OCI-LY7 (cell line): ENCODE measurements around the gene TSPAN10. TPM values are rescaled to one million over a fixed set of nuclear protein-coding genes. Genes with fewer than 3 reads are reported as not detected.

Experiments
- BruUV-seq: library from RNA; stranded (reverse); fragments of 400-500 nt; replicated peaks from 2 replicates; lab custom pipeline; 2021; lab: Mats Ljungman, UMichigan
- CTCF ChIA-PET: fragments of 300-600 bp; sonication (Branson Sonifier 250); formaldehyde crosslinking; loops from one replicate; lab custom pipeline; 2022; ENCODE audit warnings: antibody characterized with exemption; ENCODE audit not compliant: unreplicated experiment; lab: Charles Lee
- POLR2A ChIA-PET: fragments of 300-600 bp; sonication (Branson Sonifier 250); formaldehyde crosslinking; loops from one replicate; lab custom pipeline; 2022; ENCODE audit warnings: antibody characterized with exemption; lab: Charles Lee
- DNase-seq: peaks from one replicate; pipeline ENCODE4 v3.0.0-alpha.2; 2015; ENCODE audit warnings: low spot score
- H2AFZ ChIP-seq: fragments of 200-600 bp; sonication (generic), shearing (Covaris generic); 2 replicates; pipeline ENCODE4 v1.6.1; 2014; ENCODE audit warnings: mild to moderate bottlenecking, antibody characterized with exemption, low read length, moderate library complexity
- H3K27ac ChIP-seq: fragments of 200-600 bp; sonication (generic); 2 replicates; pipeline ENCODE4 v1.5.1; 2014; ENCODE audit warnings: mixed run types, low read depth, mild to moderate bottlenecking, moderate library complexity, low read length, inconsistent platforms; ENCODE audit not compliant: poor library complexity, severe bottlenecking
- H3K36me3 ChIP-seq: fragments of 200-600 bp; sonication (generic); 2 replicates; pipeline ENCODE4 v1.6.1; 2014; ENCODE audit warnings: mild to moderate bottlenecking, antibody characterized with exemption, low read length, moderate library complexity, mixed read lengths; ENCODE audit not compliant: insufficient read depth
- H3K4me1 ChIP-seq: fragments of 200-600 bp; sonication (generic); 2 replicates; pipeline ENCODE4 v1.5.1; 2014; ENCODE audit warnings: mild to moderate bottlenecking, low read length; ENCODE audit not compliant: insufficient read depth, poor library complexity, severe bottlenecking
- H3K4me2 ChIP-seq: fragments of 200-600 bp; sonication (generic); 2 replicates; pipeline ENCODE4 v1.6.1; 2014; ENCODE audit warnings: mild to moderate bottlenecking, low read length
- H3K4me3 ChIP-seq: fragments of 200-600 bp; sonication (generic); 2 replicates; pipeline ENCODE4 v1.5.1; 2014; ENCODE audit warnings: mild to moderate bottlenecking, low read depth, low read length; ENCODE audit not compliant: poor library complexity, severe bottlenecking
- H3K79me2 ChIP-seq: fragments of 200-600 bp; sonication (generic); 2 replicates; pipeline ENCODE4 v1.6.1; 2016; ENCODE audit warnings: low read depth, mild to moderate bottlenecking, low read length, moderate library complexity, mixed read lengths; ENCODE audit not compliant: insufficient read depth
- H3K9me2 ChIP-seq: fragments of 200-600 bp; sonication (generic); 2 replicates; pipeline ENCODE4 v1.6.1; 2016; ENCODE audit warnings: mild to moderate bottlenecking, low read length, mixed read lengths; ENCODE audit not compliant: insufficient read depth
- H3K9me3 ChIP-seq: fragments of 200-600 bp; sonication (generic); 2 replicates; pipeline ENCODE4 v1.6.1; 2014; ENCODE audit warnings: mild to moderate bottlenecking, mixed run types, low read length, mixed read lengths
- H4K20me1 ChIP-seq: fragments of 200-600 bp; sonication (generic); 2 replicates; pipeline ENCODE4 v1.6.1; 2014; ENCODE audit warnings: mild to moderate bottlenecking, antibody characterized with exemption, low read length, moderate library complexity, mixed read lengths; ENCODE audit not compliant: insufficient read depth
- EZH2phosphoT487 ChIP-seq: fragments of 200-600 bp; sonication (generic); IDR thresholded peaks from 2 replicates; pipeline ENCODE4 v1.6.1; 2018; ENCODE audit warnings: low read depth, borderline replicate concordance, mild to moderate bottlenecking, mixed run types, antibody characterized with exemption, low read length, moderate library complexity, mixed read lengths
- intact Hi-C: fragments of 100-400 bp; cut with micrococcal nuclease; formaldehyde crosslinking; loops from one replicate; pipeline ENCODE4 v1.10.0; 2022; ENCODE audit not compliant: unreplicated experiment
- total RNA-seq, 2 experiments: library from RNA; depleted of rRNA in 1 of 2; stranded (reverse); fragments of >200 nt in 1 of 2; shearing (Covaris generic) in 1 of 2; gene quantifications; 2 replicates each; pipeline ENCODE4 v1.2.3, GENCODE V29; 2014 to 2022
- TF ChIP-seq, protein P1 (sequence below): fragments of 200-600 bp; sonication (generic); conservative IDR thresholded peaks from 2 replicates; pipeline ENCODE4 v1.5.1; 2014; ENCODE audit warnings: mild to moderate bottlenecking, antibody characterized with exemption, low read length, moderate library complexity, mixed read lengths

TSPAN10 gene
- total RNA-seq, 2 experiments from 2014 or later = 0.95 to 2.4 TPM

- H4K20me1 ChIP-seq = peaks cover 13% of the 10 kb centered on the region; the same call in 1 of the 2 replicates
- peaks cover 50% of the 10 kb centered on the region for H3K79me2 ChIP-seq
- no peaks in the 10 kb centered on the region for H3K9me2 ChIP-seq
- H3K9me3 ChIP-seq = no peaks in the 10 kb centered on the region
- no peak for TF ChIP-seq EZH2phosphoT487
- TF ChIP-seq, protein P1, sequence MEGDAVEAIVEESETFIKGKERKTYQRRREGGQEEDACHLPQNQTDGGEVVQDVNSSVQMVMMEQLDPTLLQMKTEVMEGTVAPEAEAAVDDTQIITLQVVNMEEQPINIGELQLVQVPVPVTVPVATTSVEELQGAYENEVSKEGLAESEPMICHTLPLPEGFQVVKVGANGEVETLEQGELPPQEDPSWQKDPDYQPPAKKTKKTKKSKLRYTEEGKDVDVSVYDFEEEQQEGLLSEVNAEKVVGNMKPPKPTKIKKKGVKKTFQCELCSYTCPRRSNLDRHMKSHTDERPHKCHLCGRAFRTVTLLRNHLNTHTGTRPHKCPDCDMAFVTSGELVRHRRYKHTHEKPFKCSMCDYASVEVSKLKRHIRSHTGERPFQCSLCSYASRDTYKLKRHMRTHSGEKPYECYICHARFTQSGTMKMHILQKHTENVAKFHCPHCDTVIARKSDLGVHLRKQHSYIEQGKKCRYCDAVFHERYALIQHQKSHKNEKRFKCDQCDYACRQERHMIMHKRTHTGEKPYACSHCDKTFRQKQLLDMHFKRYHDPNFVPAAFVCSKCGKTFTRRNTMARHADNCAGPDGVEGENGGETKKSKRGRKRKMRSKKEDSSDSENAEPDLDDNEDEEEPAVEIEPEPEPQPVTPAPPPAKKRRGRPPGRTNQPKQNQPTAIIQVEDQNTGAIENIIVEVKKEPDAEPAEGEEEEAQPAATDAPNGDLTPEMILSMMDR = no peak
- H3K4me3 ChIP-seq = peak overlapping the region; percentile 84
- no peak overlapping the region for H2AFZ ChIP-seq
- intact Hi-C loops = loop anchor here (5.0 kb wide), 1 partner anchor 83 kb away; the partner anchor contains the start of gene FAAP100
- H3K27ac ChIP-seq = no peak overlapping the region
- POLR2A ChIA-PET = no interaction called here
- CTCF ChIA-PET = no interaction called here
- H3K4me1 ChIP-seq = peaks cover 15% of the 10 kb centered on the region
- H3K4me2 ChIP-seq = peak overlapping the region; percentile 87
- no peak for DNase-seq
- BruUV-seq = TSS peak; percentile 77
- H3K36me3 ChIP-seq = peaks cover 33% of the 10 kb centered on the region
These were observed 1.6 kb upstream of the TSPAN10 start for GRCh38 chr17:81635431-81635830.

GRCh38 chr17:81635973-81636504, 957 bp upstream of the TSPAN10 start:
- Histone ChIP-seq H3K9me3 (no peaks in the 10 kb centered on the region), H3K4me1 (peaks cover 15% of the 10 kb centered on the region), H3K36me3 (peaks cover 31% of the 10 kb centered on the region), H3K4me2 (peak overlapping the region; percentile 87), H3K4me3 (peak overlapping the region; percentile 84), H2AFZ (peak overlapping the region; percentile 24; the same call in 1 of the 2 replicates), H3K79me2 (peaks cover 50% of the 10 kb centered on the region), H3K9me2 (no peaks in the 10 kb centered on the region), H4K20me1 (peaks cover 13% of the 10 kb centered on the region; the same call in 1 of the 2 replicates), H3K27ac (peak overlapping the region; percentile 14)
- peak; percentile 20 for DNase-seq
- ChIA-PET POLR2A (no interaction called here), CTCF (no interaction called here)
- intact Hi-C loops = loop anchor here (5.0 kb wide), 1 partner anchor 84 kb away; the partner anchor contains the start of gene FAAP100
- TF ChIP-seq EZH2phosphoT487 = no peak
- TF ChIP-seq, protein P1 = no peak
- BruUV-seq = no TSS peak

DNA sequence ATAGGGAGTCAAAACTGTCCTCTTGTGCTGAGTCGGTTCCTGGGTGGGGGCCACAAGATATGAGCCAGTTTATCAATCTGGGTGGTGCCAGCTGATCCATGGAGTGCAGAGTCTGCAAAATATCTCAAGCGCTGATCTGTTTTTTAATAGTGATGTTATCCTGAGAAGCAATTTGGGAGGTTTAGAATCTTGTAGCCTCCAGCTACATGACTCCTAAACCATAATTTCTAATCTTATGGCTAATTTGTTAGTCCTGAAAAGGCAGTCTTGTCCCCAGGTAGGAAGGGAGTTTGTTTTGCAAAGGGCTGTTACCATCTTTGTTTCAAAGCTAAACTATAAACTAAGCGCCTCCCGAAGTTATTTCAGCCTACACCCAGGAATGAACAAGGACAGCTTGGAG, 1.7 kb downstream of the TSPAN10 start:
- POLR2A ChIA-PET = interaction anchor here (0.6 to 0.7 kb wide), 3 partner anchors 65 to 1209 kb away, joined by 3 to 6 read pairs (median 5); partner anchors contain the start of gene MRPL12

More for the DNA sequence above, 1.7 kb downstream of the TSPAN10 start:
- intact Hi-C loops = loop anchor here (5.0 kb wide), 1 partner anchor 86 kb away; the partner anchor contains the start of gene FAAP100
- no peaks in the 10 kb centered on the region for H3K9me3 ChIP-seq
- H4K20me1 ChIP-seq = peaks cover 13% of the 10 kb centered on the region; the same call in 1 of the 2 replicates
- no peaks in the 10 kb centered on the region for H3K9me2 ChIP-seq
- H3K4me2 ChIP-seq = no peak overlapping the region
- no peak overlapping the region for H3K4me3 ChIP-seq
- TF ChIP-seq EZH2phosphoT487 = no peak
- TF ChIP-seq, protein P1 = no peak
- no TSS peak for BruUV-seq
- peaks cover 7% of the 10 kb centered on the region for H3K36me3 ChIP-seq
- peaks cover 15% of the 10 kb centered on the region for H3K4me1 ChIP-seq
- no peak overlapping the region for H3K27ac ChIP-seq
- no peak for DNase-seq
- peaks cover 30% of the 10 kb centered on the region for H3K79me2 ChIP-seq
- CTCF ChIA-PET = no interaction called here
- H2AFZ ChIP-seq = no peak overlapping the region
